H9 (cell line): ENCODE measurements around the gene TFAP2E. TPM values are rescaled to one million over a fixed set of nuclear protein-coding genes. Genes with fewer than 3 reads are reported as not detected.

Source experiments
- DNase-seq: peaks from one replicate; pipeline ENCODE4 v3.0.0-alpha.2; 2017
- H2AFZ ChIP-seq: one replicate; pipeline ENCODE4 v1.6.1; 2013; ENCODE audit warnings: mild to moderate bottlenecking, low read length, control low read depth, moderate library complexity
- H2AK5ac ChIP-seq: 2 replicates; pipeline ENCODE4 v1.6.1; 2013; ENCODE audit warnings: low read length, control low read depth, mixed read lengths; ENCODE audit not compliant: insufficient read length
- H2BK120ac ChIP-seq: one replicate; pipeline ENCODE4 v1.6.1; 2013; ENCODE audit warnings: low read depth, mild to moderate bottlenecking, low read length, control low read depth, inconsistent platforms; ENCODE audit not compliant: poor library complexity, severe bottlenecking
- H2BK12ac ChIP-seq: 2 replicates; pipeline ENCODE4 v1.6.1; 2013; ENCODE audit warnings: low read length, control low read depth, mixed read lengths, low read depth; ENCODE audit not compliant: insufficient read length
- H2BK15ac ChIP-seq: 2 replicates; pipeline ENCODE4 v1.6.1; 2013; ENCODE audit warnings: low read depth, low read length, control low read depth
- H2BK20ac ChIP-seq: one replicate; pipeline ENCODE4 v1.6.1; 2013; ENCODE audit warnings: low read depth, mild to moderate bottlenecking, low read length, control low read depth, inconsistent platforms; ENCODE audit not compliant: poor library complexity, severe bottlenecking
- H2BK5ac ChIP-seq: 2 replicates; pipeline ENCODE4 v1.6.1; 2013; ENCODE audit warnings: low read length, control low read depth, mixed read lengths; ENCODE audit not compliant: insufficient read length
- H3K14ac ChIP-seq: 2 replicates; pipeline ENCODE4 v1.6.1; 2013; ENCODE audit warnings: low read length, control low read depth; ENCODE audit not compliant: insufficient read depth
- H3K18ac ChIP-seq: 2 replicates; pipeline ENCODE4 v1.6.1; 2013; ENCODE audit warnings: low read depth, mild to moderate bottlenecking, mixed read lengths, low read length, control low read depth; ENCODE audit not compliant: insufficient read length
- H3K23ac ChIP-seq: 2 replicates; pipeline ENCODE4 v1.6.1; 2013; ENCODE audit warnings: low read length, control low read depth, mixed read lengths, low read depth; ENCODE audit not compliant: insufficient read length
- H3K23me2 ChIP-seq: 2 replicates; pipeline ENCODE4 v1.6.1; 2013; ENCODE audit warnings: low read depth, mild to moderate bottlenecking, mixed read lengths, low read length, control low read depth; ENCODE audit not compliant: insufficient read length, poor library complexity, severe bottlenecking
- H3K27ac ChIP-seq: 2 replicates; pipeline ENCODE4 v1.5.1; 2013; ENCODE audit warnings: low read length, control low read depth, mixed read lengths, low read depth; ENCODE audit not compliant: insufficient read length
- H3K27me3 ChIP-seq: 2 replicates; pipeline ENCODE4 v1.6.1; 2013; ENCODE audit warnings: low read length, control low read depth, inconsistent platforms; ENCODE audit not compliant: insufficient read depth
- H3K4ac ChIP-seq: 2 replicates; pipeline ENCODE4 v1.6.1; 2013; ENCODE audit warnings: low read depth, mild to moderate bottlenecking, control low read depth, inconsistent platforms, low read length, moderate library complexity
- H3K4me1 ChIP-seq: 2 replicates; pipeline ENCODE4 v1.6.1; 2013; ENCODE audit warnings: low read length, control low read depth, inconsistent platforms; ENCODE audit not compliant: insufficient read depth
- H3K4me2 ChIP-seq: 2 replicates; pipeline ENCODE4 v1.6.1; 2013; ENCODE audit warnings: low read length, control low read depth, mixed read lengths; ENCODE audit not compliant: insufficient read length, insufficient read depth
- H3K56ac ChIP-seq: 2 replicates; pipeline ENCODE4 v1.6.1; 2013; ENCODE audit warnings: low read depth, mild to moderate bottlenecking, mixed read lengths, low read length, control low read depth; ENCODE audit not compliant: insufficient read length
- H3K79me1 ChIP-seq: 2 replicates; pipeline ENCODE4 v1.6.1; 2013; ENCODE audit warnings: low read depth, mild to moderate bottlenecking, moderate library complexity, low read length, control low read depth, inconsistent platforms; ENCODE audit not compliant: insufficient read depth, poor library complexity, severe bottlenecking
- H3K79me2 ChIP-seq: 2 replicates; pipeline ENCODE4 v1.6.1; 2013; ENCODE audit warnings: low read length, control low read depth, inconsistent platforms; ENCODE audit not compliant: insufficient read depth
- H3K9ac ChIP-seq: 2 replicates; pipeline ENCODE4 v1.6.1; 2013; ENCODE audit warnings: low read length, control low read depth, mixed read lengths; ENCODE audit not compliant: insufficient read length; ENCODE audit errors: extremely low read depth
- H3K9me3 ChIP-seq: one replicate; pipeline ENCODE4 v1.6.1; 2013; ENCODE audit warnings: low read depth, low read length, inconsistent platforms; ENCODE audit not compliant: control insufficient read depth
- H3T11ph ChIP-seq: one replicate; pipeline ENCODE4 v1.6.1; 2013; ENCODE audit warnings: mild to moderate bottlenecking, low read length, control low read depth, inconsistent platforms
- H4K20me1 ChIP-seq: one replicate; pipeline ENCODE4 v1.6.1; 2013; ENCODE audit not compliant: control insufficient read depth, insufficient read length, insufficient read depth
- H4K5ac ChIP-seq: 2 replicates; pipeline ENCODE4 v1.6.1; 2013; ENCODE audit warnings: low read depth, mild to moderate bottlenecking, mixed read lengths, low read length, control low read depth; ENCODE audit not compliant: insufficient read length
- H4K8ac ChIP-seq: replicated peaks from 2 replicates; pipeline ENCODE4 v1.6.1; 2013; ENCODE audit warnings: low read length, control low read depth, mixed read lengths, low read depth; ENCODE audit not compliant: insufficient read length
- H4K91ac ChIP-seq: 2 replicates; pipeline ENCODE4 v1.6.1; 2013; ENCODE audit warnings: low read depth, mild to moderate bottlenecking, moderate library complexity, mixed read lengths, low read length, control low read depth; ENCODE audit not compliant: insufficient read length
- H3K27ac Mint-ChIP-seq, 3 experiments: 2 replicates in 2 of 3; 3 replicates in 1 of 3; pipeline ENCODE4 v1.8.0; 2020 to 2021; ENCODE audit warnings: mixed read lengths in 3 of 3, mild to moderate bottlenecking in 1 of 3, moderate library complexity in 1 of 3
- H3K27me3 Mint-ChIP-seq: 2 replicates; pipeline ENCODE4 v1.8.0; 2021; ENCODE audit warnings: low read depth, mild to moderate bottlenecking, moderate library complexity, mixed read lengths
- H3K36me3 Mint-ChIP-seq, 3 experiments: 2 replicates in 2 of 3; 3 replicates in 1 of 3; pipeline ENCODE4 v1.8.0; 2020 to 2021; ENCODE audit warnings: low read depth in 3 of 3, mixed read lengths in 3 of 3; ENCODE audit not compliant: insufficient read depth in 1 of 3
- H3K4me1 Mint-ChIP-seq, 2 experiments: 2 replicates each; pipeline ENCODE4 v1.8.0; 2020; ENCODE audit warnings: mixed read lengths in 2 of 2
- H3K4me3 Mint-ChIP-seq, 2 experiments: 2 replicates in 1 of 2; 3 replicates in 1 of 2; pipeline ENCODE4 v1.8.0; 2020 to 2021; ENCODE audit warnings: mild to moderate bottlenecking in 2 of 2, mixed read lengths in 2 of 2, moderate library complexity in 1 of 2
- H3K9me3 Mint-ChIP-seq, 2 experiments: 2 replicates in 1 of 2; 3 replicates in 1 of 2; pipeline ENCODE4 v1.8.0; 2020; ENCODE audit warnings: mild to moderate bottlenecking in 2 of 2, mixed read lengths in 2 of 2, moderate library complexity in 1 of 2
- WGBS: extraction: QIAGEN DNeasy Blood & Tissue Kit; methylation state at CpG from one replicate; pipeline ENCODE4 v1.1.7; 2013; ENCODE audit warnings: missing lambda C conversion rate, low lambda C conversion rate, mixed read lengths; ENCODE audit not compliant: insufficient read length; ENCODE audit errors: extremely low coverage; 5-methylcytosine and 5-hydroxymethylcytosine counted together
- total RNA-seq: library from RNA; stranded (reverse); gene quantifications from 2 replicates; pipeline ENCODE4 v1.2.1, GENCODE V29; 2021
- TF ChIP-seq, protein P1 (sequence below): fragments of 200-600 bp; sonication (generic); conservative IDR thresholded peaks from 3 replicates; pipeline ENCODE4 v1.8.0; 2021; ENCODE audit warnings: antibody characterized with exemption, mild to moderate bottlenecking

Gene TFAP2E
- total RNA-seq, 1 experiment from 2014 or later = 0.70 TPM

DNA sequence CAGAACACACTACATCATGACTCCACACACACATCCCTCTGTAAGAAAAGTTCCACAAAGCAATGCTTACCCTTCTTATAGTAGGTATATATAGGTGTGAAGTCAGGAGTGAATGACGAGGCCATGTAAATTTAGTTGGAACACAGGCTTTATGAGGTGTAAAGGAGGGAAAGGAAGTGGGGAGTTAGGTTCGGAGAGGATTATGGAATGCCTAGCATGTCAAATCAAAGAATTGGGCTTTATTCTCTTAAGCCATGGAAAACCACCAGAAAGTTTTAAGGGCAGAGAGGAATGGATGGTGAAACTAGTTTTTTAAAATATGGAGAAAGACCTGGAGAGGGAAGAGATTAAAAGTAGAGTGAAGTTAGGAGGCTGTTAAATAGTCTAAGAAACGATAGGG, 26.3 kb downstream of the TFAP2E start:
- H4K20me1 ChIP-seq = no peaks in the 10 kb centered on the region
- H3K18ac ChIP-seq = no peak overlapping the region
- H3K14ac ChIP-seq = no peak overlapping the region
- no peaks in the 10 kb centered on the region for H3K4me1 Mint-ChIP-seq
- H3K27ac Mint-ChIP-seq = no peak overlapping the region; a peak in 1 of 7 replicates
- H2BK12ac ChIP-seq = no peak overlapping the region
- no peaks in the 10 kb centered on the region for H3K27me3 Mint-ChIP-seq
- no peak overlapping the region for H3K23ac ChIP-seq
- H3K4me2 ChIP-seq = no peak overlapping the region
- no peak overlapping the region for H2BK5ac ChIP-seq
- H3K36me3 Mint-ChIP-seq = peaks cover 15 to 37% (median 23%) of the 10 kb centered on the region in 3 experiments
- H4K5ac ChIP-seq = no peak overlapping the region
- no peaks in the 10 kb centered on the region for H3K79me2 ChIP-seq
- H3K27me3 ChIP-seq = no peaks in the 10 kb centered on the region
- no peak for DNase-seq
- no peak overlapping the region for H4K91ac ChIP-seq
- H2AFZ ChIP-seq = no peak overlapping the region
- H3K56ac ChIP-seq = no peak overlapping the region
- H2BK20ac ChIP-seq = no peak overlapping the region
- no peak overlapping the region for H2BK15ac ChIP-seq
- H3K4me3 Mint-ChIP-seq = no peak overlapping the region
- H2BK120ac ChIP-seq = no peak overlapping the region
- no peaks in the 10 kb centered on the region for H3K23me2 ChIP-seq
- no peak overlapping the region for H4K8ac ChIP-seq
- WGBS = 100% methylated on average over 3 of the region's 3 CpGs
- H3K79me1 ChIP-seq = no peaks in the 10 kb centered on the region
- no peak overlapping the region for H3K9ac ChIP-seq
- H3K4ac ChIP-seq = no peak overlapping the region
- no peak overlapping the region for H3K27ac ChIP-seq
- no peaks in the 10 kb centered on the region for H3K9me3 ChIP-seq
- TF ChIP-seq, protein P1, sequence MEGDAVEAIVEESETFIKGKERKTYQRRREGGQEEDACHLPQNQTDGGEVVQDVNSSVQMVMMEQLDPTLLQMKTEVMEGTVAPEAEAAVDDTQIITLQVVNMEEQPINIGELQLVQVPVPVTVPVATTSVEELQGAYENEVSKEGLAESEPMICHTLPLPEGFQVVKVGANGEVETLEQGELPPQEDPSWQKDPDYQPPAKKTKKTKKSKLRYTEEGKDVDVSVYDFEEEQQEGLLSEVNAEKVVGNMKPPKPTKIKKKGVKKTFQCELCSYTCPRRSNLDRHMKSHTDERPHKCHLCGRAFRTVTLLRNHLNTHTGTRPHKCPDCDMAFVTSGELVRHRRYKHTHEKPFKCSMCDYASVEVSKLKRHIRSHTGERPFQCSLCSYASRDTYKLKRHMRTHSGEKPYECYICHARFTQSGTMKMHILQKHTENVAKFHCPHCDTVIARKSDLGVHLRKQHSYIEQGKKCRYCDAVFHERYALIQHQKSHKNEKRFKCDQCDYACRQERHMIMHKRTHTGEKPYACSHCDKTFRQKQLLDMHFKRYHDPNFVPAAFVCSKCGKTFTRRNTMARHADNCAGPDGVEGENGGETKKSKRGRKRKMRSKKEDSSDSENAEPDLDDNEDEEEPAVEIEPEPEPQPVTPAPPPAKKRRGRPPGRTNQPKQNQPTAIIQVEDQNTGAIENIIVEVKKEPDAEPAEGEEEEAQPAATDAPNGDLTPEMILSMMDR = no peak
- H3T11ph ChIP-seq = no peak overlapping the region
- no peaks in the 10 kb centered on the region for H3K4me1 ChIP-seq
- H3K9me3 Mint-ChIP-seq = no peaks in the 10 kb centered on the region
- H2AK5ac ChIP-seq = no peak overlapping the region
